Glutamatergic neuron (in vitro differentiated cells): ENCODE measurements around the gene SUMF1. TPM values are rescaled to one million over a fixed set of nuclear protein-coding genes. Genes with fewer than 3 reads are reported as not detected.

Experiments used
- DNase-seq: peaks from one replicate; pipeline ENCODE4 v3.0.0; 2022
- H3K27ac Mint-ChIP-seq: one replicate; pipeline ENCODE4 v1.8.0; 2020; ENCODE audit warnings: mild to moderate bottlenecking, mixed read lengths, inconsistent platforms; ENCODE audit not compliant: unreplicated experiment
- H3K27me3 Mint-ChIP-seq: one replicate; pipeline ENCODE4 v1.8.0; 2020; ENCODE audit warnings: mild to moderate bottlenecking, moderate library complexity, mixed read lengths, inconsistent platforms; ENCODE audit not compliant: unreplicated experiment
- H3K36me3 Mint-ChIP-seq: one replicate; pipeline ENCODE4 v1.8.0; 2020; ENCODE audit warnings: mild to moderate bottlenecking, mixed read lengths, inconsistent platforms; ENCODE audit not compliant: unreplicated experiment
- H3K4me1 Mint-ChIP-seq: one replicate; pipeline ENCODE4 v1.8.0; 2020; ENCODE audit warnings: mild to moderate bottlenecking, low read depth, mixed read lengths, inconsistent platforms; ENCODE audit not compliant: unreplicated experiment
- H3K4me3 Mint-ChIP-seq: one replicate; pipeline ENCODE4 v1.8.0; 2020; ENCODE audit warnings: mild to moderate bottlenecking, mixed read lengths, inconsistent platforms; ENCODE audit not compliant: unreplicated experiment
- H3K9me3 Mint-ChIP-seq: one replicate; pipeline ENCODE4 v1.8.0; 2020; ENCODE audit warnings: mild to moderate bottlenecking, moderate library complexity, mixed read lengths, inconsistent platforms; ENCODE audit not compliant: unreplicated experiment
- CTCF ChIP-seq: fragments of 200-600 bp; sonication (generic); IDR thresholded peaks from one replicate; pipeline ENCODE4 v1.5.0; 2021; ENCODE audit not compliant: partially characterized antibody, unreplicated experiment
- total RNA-seq: library from RNA; stranded (reverse); fragmentation: NEBNext Ultra II Directional; extraction: Animal tissue kit (Norgen Biotek cat#: 25700); gene quantifications from one replicate; pipeline ENCODE4 v1.2.1, GENCODE V29; 2021; ENCODE audit not compliant: unreplicated experiment

The SUMF1 gene
- total RNA-seq, 1 donor from 2014 or later, result 7.2 TPM

GRCh38 chr3:4373669-4374068 is 93.4 kb downstream of the SUMF1 start:
- Mint-ChIP-seq H3K27ac (no peak overlapping the region), H3K9me3 (no peaks in the 10 kb centered on the region), H3K27me3 (peaks cover 2% of the 10 kb centered on the region), H3K36me3 (no peaks in the 10 kb centered on the region), H3K4me1 (no peaks in the 10 kb centered on the region), H3K4me3 (no peak overlapping the region)
- no peak for DNase-seq
- TF ChIP-seq CTCF, result no peak

GRCh38 chr3:4362523-4362922 is 104.5 kb downstream of the SUMF1 start:
- H3K4me3 Mint-ChIP-seq, result no peak overlapping the region
- no peak for DNase-seq
- H3K27ac Mint-ChIP-seq, result no peak overlapping the region
- no peaks in the 10 kb centered on the region for H3K27me3 Mint-ChIP-seq
- H3K36me3 Mint-ChIP-seq, result no peaks in the 10 kb centered on the region
- peaks cover 3% of the 10 kb centered on the region for H3K9me3 Mint-ChIP-seq
- H3K4me1 Mint-ChIP-seq, result no peaks in the 10 kb centered on the region
- TF ChIP-seq CTCF, result no peak

- H3K36me3 Mint-ChIP-seq, result no peaks in the 10 kb centered on the region
- no peak overlapping the region for H3K27ac Mint-ChIP-seq
- H3K9me3 Mint-ChIP-seq, result peaks cover 2% of the 10 kb centered on the region
- no peak overlapping the region for H3K4me3 Mint-ChIP-seq
- DNase-seq, result no peak
- H3K4me1 Mint-ChIP-seq, result no peaks in the 10 kb centered on the region
- TF ChIP-seq CTCF, result no peak
- no peaks in the 10 kb centered on the region for H3K27me3 Mint-ChIP-seq
These were observed 106.3 kb downstream of the SUMF1 start for GRCh38 chr3:4360817-4361216.

DNA sequence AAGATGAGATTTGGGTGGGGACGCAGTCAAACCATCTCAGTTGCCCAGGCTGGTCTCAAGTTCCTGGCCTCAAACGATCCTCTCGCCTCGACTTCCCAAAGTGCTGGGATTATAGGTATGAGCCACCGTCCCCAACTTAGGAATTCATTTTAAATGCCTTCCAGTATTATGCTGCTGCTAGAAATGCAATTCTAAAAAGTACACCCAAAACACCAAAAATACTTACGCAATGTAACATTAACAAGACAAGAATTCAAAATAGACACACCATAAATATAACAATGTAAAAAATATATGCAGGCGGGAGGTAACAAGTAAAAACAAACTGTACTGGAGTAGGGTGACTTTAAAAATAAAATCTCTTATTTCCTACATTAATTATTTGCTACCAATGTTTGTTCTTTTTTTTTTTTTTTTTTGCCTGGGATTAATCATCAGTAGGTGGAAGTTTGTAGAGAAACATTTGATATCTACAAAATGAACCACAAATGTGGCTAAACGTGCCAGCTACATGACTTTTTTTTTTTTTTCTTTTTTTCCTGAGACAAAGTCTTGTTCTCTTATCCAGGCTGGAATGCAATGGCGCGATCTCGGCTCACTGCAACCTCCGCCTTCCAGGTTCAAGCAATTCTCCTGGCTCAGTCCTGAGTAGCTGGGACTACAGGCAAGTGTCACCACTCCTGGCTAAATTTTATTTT is 107.1 kb downstream of the SUMF1 start:
- Mint-ChIP-seq H3K9me3 (peaks cover 2% of the 10 kb centered on the region), H3K4me1 (no peaks in the 10 kb centered on the region)

More for the DNA sequence above, 107.1 kb downstream of the SUMF1 start:
- Mint-ChIP-seq H3K4me3 (no peak overlapping the region), H3K27ac (no peak overlapping the region), H3K36me3 (no peaks in the 10 kb centered on the region), H3K27me3 (no peaks in the 10 kb centered on the region)
- no peak for TF ChIP-seq CTCF
- no peak for DNase-seq
